SW 1271 (cell line): ENCODE measurements around the gene TEX53.

ENCODE experiments used
- DNase-seq, 2 experiments: peaks; one replicate each; lab custom pipeline; 2025; lab: John Stamatoyannopoulos, UW

The TEX53 gene

GRCh38 chr9:114680259-114681001 lies 22.8 kb upstream of the TEX53 start:
- no peak for DNase-seq

- DNase-seq = no peak
Measured at GRCh38 chr9:114678795-114679194, 21.2 kb upstream of the TEX53 start.

GRCh38 chr9:114678130-114678529 lies 20.5 kb upstream of the TEX53 start:
- DNase-seq = no peak

DNA sequence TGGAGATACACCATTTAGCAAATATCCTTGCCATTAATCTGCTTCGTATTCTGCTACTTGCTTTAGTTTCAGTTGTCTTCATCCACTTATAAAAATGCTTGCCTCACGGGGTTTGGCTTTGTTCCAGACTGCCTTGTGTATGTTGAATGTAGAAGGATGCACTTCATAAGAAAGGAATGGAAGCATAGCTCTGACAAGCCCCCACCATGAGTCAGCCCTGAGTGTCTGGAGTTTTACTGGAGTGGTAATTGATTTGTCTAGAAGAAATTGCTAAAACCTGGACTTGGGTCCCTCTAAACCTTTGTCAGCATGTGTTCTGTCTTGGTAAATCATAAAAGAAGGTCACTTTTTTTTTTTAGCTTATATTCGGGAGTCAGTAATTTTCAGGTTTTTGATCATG lies 19.8 kb upstream of the TEX53 start:
- peak; percentile 87 to 95 for DNase-seq

DNA sequence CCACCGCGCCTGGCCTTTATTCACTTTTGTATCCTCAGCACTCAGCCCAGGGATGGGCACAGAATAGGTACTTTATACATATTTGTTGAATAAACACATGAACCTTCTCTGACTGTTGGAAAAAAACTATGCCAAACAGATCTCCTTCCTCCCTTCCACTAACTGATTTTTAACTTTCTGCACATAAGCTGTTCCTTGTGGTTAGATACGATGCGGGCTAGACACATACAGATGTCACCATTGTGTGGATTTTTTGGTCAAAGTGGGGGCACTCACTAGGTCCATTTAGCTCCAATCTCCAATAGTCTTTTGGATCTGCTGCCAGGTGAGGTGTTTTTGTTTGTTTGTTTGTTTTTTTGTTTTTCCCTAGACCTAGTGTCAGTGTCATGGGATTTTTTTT lies 19.3 kb upstream of the TEX53 start:
- no peak for DNase-seq

DNA sequence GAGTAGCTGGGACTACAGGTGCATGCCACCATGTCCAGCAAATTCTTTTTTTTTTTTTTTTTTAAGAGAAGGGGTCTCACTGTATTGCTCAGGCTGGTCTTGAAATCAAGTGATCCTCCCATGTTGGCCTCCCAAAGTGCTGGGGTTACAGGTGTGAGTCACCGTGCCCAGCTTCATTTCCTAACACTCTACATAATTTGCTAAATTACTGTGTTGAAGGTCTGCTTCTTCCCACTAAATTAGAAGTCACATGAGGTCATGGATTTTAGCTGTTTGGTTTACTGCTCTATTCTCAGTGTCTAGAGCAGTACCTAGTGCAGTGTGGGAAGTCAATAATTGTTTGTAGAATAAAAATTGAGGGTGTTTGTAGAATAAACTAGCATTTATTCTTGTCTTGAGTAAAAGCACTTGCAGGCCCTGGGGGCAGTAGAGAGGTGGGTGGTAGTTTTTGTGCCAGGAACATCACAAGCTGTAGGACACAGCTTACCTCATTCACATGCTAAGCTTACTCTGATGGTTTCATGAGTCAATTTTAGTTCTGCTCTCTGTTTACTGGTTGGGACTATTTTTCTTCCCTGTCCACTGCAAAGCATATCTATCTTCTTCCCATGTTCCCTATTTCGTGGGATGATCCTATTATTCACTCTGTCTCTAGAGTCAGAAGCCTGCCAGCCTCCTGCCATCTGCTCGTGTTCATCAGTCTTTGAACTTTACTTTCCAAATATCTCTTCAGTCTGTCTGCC lies 17.4 kb upstream of the TEX53 start:
- DNase-seq = no peak

- DNase-seq = no peak
Measured at GRCh38 chr9:114674076-114674797, 16.6 kb upstream of the TEX53 start.

DNA sequence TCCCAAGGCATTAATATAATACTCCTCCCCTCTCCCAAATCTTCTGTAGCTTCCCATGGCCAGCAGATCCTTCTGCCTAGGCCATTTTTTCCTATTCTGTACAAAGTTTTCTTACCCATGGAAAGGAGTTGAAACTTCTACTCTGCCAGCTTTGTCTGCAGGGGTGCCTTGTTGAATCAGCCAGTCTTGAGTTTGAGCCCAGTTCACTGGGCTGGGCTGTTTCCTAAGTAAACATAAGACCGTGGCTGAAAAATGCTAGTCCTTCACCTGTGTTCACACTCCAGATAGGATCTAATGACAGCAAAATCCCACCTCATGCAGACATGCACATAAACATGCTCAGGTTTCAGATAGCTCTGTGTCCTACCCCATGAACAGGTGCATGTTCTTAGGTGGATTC lies 14.0 kb upstream of the TEX53 start:
- no peak for DNase-seq

GRCh38 chr9:114669961-114670360 lies 12.4 kb upstream of the TEX53 start:
- DNase-seq = no peak

DNA sequence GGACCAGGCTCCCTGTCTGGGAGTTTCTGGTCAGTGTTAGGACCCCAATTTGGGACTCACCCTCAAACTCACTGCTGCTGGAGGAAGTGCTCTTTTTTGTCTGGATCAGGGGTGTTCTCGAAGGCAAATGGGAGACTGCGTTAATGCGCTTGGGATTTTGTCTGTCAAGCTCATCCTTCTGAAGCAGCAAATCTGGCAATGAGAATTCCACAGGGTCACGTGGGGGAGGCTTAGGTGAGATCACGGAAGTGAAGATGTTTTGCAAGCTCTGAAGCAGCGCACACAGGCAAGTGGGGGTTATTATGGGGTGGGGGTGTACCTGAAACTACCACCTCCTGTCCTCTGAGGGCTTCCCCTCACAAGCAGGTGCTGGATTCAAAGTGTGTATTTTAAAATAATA lies 10.5 kb upstream of the TEX53 start:
- DNase-seq = no peak

DNA sequence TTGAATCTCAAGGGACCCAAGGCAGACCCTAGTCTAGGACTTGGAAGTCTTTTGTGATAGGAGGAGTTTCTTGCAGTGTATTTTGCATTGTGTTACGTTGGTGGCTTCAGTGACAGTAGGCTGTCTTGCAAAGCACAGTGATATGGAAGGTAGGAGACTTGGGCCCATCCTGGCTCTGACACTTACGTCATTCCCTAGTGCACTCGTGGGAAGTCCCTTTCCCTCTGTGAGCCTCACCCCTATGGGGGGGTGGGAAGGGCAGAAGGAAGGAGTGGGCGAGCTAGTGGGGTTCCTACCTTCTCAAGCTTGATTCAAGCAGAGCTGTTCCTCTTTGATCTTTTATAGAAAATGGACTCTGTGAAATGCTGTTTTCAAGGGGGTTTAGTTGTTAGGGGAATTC lies 9.2 kb upstream of the TEX53 start:
- no peak for DNase-seq

GRCh38 chr9:114666401-114666800 lies 8.8 kb upstream of the TEX53 start:
- no peak for DNase-seq

DNA sequence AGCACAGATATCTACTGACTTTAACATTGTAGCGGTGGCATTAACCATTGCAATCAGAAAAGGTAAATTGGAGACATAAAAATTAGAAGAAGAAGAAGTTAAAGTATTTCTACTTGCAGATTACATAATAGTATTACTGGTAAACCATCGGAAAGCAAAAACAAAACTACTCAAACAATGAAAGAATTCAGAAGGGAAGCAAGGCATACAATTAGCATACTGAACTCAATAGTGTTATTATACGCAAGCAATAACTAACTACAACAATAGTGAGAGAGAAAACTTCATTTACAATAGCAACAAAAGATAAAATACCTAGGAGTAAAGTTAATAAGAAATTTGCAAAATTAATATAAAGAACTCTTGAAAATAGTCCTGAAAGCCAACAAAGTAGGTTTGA lies 6.6 kb upstream of the TEX53 start:
- no peak for DNase-seq

DNA sequence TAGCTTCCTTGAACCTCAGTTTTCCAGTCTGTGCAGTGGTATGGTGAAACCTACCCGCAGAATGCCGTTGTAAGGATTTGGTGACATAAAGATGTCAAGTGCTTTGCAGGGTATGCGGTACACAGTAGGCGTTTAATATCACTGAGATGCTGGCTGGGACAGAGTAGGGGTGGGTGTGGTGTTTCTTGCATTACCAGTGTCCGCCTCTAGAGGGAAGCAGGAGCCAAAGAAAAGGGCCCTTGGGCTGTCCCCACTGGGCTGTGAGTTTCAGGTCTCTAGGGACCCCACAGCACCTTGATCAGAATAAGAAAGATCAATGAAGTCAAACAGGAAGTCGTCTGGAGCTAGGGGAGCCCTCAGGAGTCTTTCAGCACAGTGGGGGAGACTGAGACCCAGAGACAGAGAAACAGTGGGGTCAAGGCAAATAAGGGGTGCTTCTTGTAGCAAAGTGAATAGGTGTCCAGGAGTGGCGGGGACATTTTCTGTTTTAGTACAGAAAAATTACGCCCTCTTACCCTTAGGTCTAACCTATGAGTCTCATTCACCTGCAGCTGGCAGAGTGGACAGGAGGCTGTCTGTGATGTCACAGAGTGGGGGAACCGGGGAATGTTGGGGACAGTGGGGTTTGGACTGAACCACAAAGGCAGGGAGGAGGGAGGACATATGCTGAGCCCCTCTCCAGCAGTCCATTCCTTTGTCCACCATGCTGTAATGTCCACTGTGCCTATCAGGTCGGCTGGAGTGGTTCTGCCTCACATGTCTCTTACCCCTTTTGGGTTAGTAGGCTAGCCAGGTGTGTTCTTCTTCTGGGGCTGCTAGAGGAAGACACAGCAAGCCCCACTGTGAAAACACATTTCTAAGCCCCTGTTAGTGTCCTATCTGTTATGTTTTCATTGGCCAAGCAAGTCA lies 4.7 kb upstream of the TEX53 start:
- DNase-seq = peak in 1 of 2 experiments; percentile 38

DNA sequence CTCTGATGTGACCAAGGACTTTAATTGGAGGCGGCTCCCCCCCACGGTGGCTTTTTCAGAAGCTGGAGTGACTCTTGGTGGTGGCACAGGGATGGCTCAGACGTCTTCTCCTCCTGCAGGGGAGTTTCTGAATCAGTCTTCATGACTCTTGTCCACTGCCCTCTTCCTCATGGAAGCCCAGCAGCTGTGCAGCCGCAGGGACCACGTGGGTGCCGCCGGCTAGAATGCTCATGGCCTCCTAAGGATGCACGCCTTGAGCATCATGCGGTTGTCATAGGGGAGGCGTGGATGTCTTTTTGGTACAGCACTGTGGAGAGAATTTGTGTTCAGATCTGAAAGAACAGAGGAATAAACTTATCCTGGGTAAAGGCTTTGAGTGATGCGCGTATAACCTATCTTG lies 1.3 kb downstream of the TEX53 start:
- DNase-seq = no peak

DNA sequence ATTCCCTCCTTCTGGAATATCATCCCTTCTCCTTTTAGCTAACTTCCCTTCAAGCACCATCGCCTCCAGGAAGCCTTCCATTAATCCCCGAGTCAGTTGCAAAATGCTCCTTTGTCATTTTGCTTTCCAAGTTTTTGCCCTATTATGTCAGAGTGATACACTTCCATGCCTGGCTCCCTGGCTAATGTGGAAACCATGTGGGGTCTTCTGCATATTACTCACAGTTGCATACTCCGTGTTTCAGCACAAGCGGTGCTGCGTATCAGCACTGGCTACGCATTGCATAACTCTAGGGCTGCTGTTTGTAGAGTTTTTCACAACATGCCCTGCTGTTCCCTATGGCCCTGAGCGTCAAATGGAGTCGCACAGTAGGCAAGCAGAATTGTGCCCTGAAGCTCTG lies 1.9 kb downstream of the TEX53 start:
- no peak for DNase-seq

DNA sequence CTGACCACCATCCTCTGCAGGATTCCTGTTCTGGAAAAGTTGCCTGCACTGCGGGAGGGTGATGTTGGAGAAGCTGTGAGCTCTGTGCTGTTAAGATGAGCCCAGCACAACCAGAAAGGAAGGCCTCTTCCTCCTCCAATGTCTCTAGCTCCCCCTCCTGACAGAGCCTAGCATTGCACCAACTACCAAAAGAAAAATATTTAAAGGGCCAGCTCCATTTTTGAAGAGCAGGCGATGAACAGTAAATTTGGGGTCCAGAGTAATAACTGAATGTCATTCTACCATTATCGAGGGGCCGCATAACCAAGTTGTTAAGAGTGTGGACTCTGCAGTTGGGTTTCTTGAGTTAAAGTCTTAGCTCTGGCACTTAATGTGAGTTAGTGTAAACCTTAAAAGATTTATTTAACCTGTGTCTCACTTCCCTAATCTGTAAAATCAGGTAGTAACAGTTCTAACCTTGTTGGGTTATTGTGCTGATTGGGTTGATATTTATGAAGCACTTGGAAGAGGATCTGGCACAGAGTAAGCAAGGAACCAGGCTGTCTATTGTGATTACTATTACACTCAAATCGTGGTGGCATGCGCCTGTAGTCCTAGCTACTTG lies 3.9 kb downstream of the TEX53 start:
- DNase-seq = peak; percentile 30 to 74

GRCh38 chr9:114652776-114653555 lies 4.6 kb downstream of the TEX53 start:
- no peak for DNase-seq

DNA sequence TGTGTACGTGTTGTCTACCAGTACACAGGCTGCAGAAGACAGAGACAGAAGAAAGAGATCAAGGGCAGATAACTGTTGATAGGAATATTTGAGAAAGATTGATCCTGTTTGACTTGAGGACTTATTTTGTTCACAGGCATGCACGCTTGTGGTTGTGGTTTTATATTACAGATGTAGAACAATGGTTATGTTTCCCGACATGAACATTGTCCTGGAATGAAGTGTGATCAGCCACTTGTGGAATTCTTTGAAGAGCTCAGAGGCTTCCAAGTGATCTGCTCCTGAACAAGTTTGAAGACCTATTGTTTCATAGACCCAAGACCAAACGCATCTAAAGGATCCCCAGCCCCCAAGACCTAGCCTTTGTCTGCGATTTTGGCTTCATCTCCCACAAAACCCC lies 13.7 kb downstream of the TEX53 start:
- DNase-seq = no peak

DNA sequence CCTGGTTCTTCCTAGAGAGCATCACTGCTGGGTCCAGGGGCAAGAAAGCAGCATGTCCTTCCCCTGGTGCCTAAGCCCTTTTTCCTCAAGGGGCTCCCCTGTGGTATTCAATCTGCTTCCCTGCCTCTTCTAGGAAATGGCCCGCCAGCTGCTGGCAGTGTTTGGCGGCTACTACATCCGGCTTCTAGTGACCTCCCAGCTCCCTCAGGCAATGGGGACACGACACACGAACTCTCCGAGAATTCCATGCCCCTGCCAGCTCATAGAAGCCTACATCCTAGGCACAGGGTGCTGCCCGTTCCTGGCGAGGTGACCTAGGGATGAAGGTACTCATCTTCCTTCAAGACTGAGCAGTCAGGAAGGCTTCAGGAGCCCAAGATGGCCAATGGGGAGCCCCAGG lies 14.6 kb downstream of the TEX53 start:
- DNase-seq = no peak

GRCh38 chr9:114641967-114642366 lies 15.6 kb downstream of the TEX53 start:
- DNase-seq = no peak
